Bladder microvascular endothelial cell (primary cell): ENCODE results near the gene ZSCAN23. TPM values are rescaled to one million over a fixed set of nuclear protein-coding genes. Genes with fewer than 3 reads are reported as not detected.

Experiments used
- total RNA-seq: library from RNA; depleted of rRNA; stranded (reverse); fragments of >200 nt; gene quantifications from 2 replicates; pipeline ENCODE4 v1.2.3, GENCODE V29; 2014

Gene ZSCAN23
- 1.5 TPM in 2 replicates for total RNA-seq

DNA sequence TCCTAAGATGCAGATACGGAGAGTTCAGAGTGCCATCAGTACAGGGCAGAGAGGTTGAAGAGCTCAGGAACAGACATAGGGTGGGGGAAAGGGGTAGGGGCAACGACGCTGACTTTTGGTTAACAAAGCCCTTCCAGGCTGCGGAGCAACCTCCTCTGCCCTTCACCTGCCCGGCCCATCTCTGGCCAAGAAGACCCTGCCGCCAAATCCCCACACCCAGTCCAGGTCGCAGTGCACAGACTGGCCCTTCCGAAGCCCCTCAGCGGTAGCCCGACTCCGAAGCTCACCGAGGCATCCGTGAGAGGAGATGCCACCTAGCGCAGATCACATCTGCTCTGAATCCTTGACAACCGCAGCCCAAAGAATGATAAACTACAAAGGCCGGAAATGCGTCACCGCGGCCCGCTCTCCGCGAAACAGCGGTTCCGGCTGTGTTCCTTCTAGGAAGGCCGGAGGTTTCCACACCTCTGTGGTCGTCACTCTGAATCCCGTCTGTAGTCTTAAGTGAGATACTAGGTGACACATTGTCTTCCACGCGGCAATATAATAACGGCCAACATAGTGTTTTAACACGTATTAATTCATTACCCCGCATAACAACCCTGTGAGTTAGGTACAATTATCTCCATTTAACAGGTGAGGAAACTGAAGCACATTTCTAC lies at the start of gene ZSCAN23:
ZSCAN23 (minus strand) TSS at position 380 of the 662 bp plus-strand sequence. CDS start 7,225 bp downstream, outside the sequence.

DNA sequence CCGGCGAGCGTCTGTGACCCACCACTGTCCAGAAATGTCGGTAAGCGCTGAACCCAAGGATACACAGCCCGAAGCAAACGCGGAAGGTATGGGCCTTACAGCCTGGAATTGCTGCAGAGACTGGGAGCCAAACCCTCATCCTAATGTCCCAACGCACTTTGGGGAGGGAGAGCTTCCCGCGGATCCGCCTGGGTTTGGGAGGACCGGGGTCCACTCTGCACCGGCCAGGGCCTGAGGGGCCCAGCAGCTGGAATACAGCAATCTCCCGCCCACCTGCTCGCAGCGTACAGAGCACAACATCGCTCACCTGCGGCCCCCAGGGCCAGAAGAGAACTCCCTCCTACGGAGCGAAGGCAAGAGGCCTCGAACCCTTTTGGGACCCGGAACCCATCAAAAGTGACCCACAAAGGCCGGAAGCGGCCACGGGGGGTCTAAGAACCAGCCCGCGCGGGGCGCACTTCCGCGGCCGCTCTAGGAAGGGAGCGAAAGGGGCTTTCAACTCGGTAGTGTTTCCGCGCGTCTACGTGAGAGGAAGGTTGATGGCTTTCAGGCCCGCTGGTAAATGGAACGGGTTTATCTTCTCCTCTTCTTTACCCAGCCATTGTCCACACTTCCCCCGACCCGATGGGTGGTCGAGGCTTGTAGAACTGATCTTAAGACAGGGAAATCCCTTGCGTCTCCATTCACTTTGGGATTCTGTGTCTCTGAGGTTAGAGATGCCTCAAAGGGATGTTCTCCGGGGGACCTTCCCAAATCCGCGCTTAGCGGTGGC lies 43.8 kb downstream of the ZSCAN23 start, which contains the start of gene ZSCAN12:
ZSCAN12 (minus strand) TSS at position 398 of the 772 bp plus-strand sequence. CDS start 1,342 bp downstream, outside the sequence.

Other genes with a start within 250 kb of the ZSCAN23 start
- gene ZSCAN9, start 218.2 kb downstream of the ZSCAN23 start, total RNA-seq = 9.4 and 16.9 TPM in 2 replicates
- gene ZKSCAN4, start 191.2 kb downstream of the ZSCAN23 start, total RNA-seq = 3.9 and 4.3 TPM in 2 replicates
- gene NKAPL, start 184.2 kb downstream of the ZSCAN23 start, total RNA-seq = 0.32 and 0.57 TPM in 2 replicates
- 7.4 and 12.0 TPM in 2 replicates for gene ZSCAN26, start 176.3 kb downstream of the ZSCAN23 start, total RNA-seq
- 6.5 and 7.0 TPM in 2 replicates for gene PGBD1, start 161.9 kb downstream of the ZSCAN23 start, total RNA-seq
- 21.3 and 45.7 TPM in 2 replicates for gene ZSCAN31, start 107.3 kb downstream of the ZSCAN23 start, total RNA-seq
- gene ZKSCAN3, start 93.5 kb downstream of the ZSCAN23 start, total RNA-seq = 3.7 and 7.2 TPM in 2 replicates
- gene ZSCAN12, start 43.7 kb downstream of the ZSCAN23 start, total RNA-seq = 3.2 and 5.3 TPM in 2 replicates
- gene GPX6, start 72.3 kb upstream of the ZSCAN23 start, total RNA-seq = not detected in 2 replicates
- gene GPX5, start 82.4 kb upstream of the ZSCAN23 start, total RNA-seq = not detected in 2 replicates